ENCODE data around the gene PCDH12. TPM values are rescaled to one million over a fixed set of nuclear protein-coding genes. Genes with fewer than 3 reads are reported as not detected.

Gene PCDH12
- polyA plus RNA-seq, 12 donors, result 14.5 to 25.7 (median 16.9) TPM; not detected in 1

DNA sequence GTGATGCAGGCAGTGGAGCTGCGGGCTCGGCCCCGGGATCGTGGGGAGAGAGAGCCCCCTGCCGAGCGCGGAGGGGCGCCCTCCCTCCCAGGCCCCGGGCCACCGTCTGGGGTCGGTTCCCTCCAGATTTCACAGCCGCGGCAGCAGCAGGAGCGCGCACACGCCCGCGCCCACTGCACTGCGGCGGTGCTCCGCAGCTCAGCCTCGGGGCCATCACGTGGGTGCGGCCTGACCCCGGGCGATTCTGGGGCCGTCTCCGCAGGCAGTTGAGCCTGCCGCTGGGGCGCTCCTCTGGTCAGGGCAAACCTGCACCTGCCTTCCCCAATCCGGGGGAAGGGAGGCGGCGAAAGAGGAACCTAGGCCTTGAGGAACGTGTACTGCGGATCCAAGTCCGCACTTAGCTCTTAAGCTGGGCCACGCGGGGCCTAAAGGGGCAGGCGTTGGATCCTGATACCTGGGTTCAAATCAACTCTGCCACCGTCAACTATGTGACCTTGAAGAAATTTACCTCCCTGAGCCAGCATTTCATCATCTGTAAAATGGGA lies 43.7 kb downstream of the PCDH12 start:
- peak; percentile 29 for DNase-seq

- no peak for DNase-seq
These were observed 44.3 kb downstream of the PCDH12 start for GRCh38 chr5:141913560-141914198.

- DNase-seq, result no peak
These were observed 47.7 kb downstream of the PCDH12 start for GRCh38 chr5:141910271-141910673.

DNA sequence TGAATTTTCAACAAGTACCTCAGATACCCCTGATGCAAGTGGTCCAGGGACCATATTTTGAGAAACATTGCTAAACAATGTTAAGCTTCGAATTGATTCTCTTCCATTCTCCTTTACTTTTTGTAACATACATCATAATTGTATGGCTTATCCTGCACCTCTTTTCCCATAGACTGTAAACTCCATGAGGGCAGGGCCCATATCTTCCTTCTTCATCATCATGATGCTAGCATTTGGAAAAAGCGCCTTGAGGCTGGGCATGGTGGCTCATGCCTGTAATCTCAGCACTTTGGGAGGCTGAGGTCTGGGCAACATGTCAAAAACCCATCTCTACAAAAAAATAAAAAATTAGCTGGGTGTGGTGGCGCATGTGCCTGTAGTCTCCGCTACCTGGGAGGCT lies 48.8 kb downstream of the PCDH12 start:
- no peak for DNase-seq

DNA sequence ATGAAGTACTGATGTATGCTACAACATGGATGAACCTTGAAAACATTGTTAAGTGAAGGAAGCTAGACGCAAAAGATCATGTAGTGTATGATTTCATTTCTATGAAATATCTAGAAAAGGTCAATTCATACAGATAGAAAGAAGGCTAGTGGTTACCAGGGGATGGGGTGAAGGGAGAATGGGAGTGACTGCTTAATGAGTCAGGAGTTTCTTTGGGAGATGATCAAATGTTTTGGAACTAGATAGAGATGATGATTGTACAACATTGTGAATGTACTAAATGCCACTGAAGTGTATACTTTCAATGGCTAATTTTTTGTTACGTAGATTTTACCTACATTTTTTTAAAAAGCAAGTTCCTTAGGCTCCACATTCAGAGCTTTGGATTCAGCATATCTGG lies 49.2 kb downstream of the PCDH12 start:
- no peak for DNase-seq

DNA sequence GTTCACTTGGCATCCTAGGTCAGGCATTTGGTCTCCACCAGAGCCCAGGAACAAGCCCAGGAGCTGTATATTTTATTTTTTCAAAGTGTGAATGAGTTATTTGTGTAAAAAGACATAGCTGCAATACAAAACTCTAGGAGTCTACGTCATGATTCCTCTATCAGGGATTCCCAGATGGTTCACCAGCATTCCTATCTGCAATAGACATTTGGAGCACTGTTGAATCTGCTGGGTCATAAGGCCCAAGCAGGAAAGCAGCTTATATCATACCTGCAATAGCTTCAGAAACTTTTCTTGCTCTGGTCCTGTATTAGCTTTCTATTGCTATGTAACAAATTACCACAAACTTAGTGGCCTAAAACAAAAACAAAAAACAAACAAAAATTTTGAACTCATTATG lies 51.0 kb downstream of the PCDH12 start:
- DNase-seq, result no peak

GRCh38 chr5:141906517-141906916 lies 51.5 kb downstream of the PCDH12 start:
- DNase-seq, result no peak

- no peak for DNase-seq
These were observed 53.5 kb downstream of the PCDH12 start for GRCh38 chr5:141904551-141904950.

GRCh38 chr5:141903261-141903660 lies 54.7 kb downstream of the PCDH12 start:
- no peak for DNase-seq

GRCh38 chr5:141902015-141902814 lies 55.8 kb downstream of the PCDH12 start:
- DNase-seq, result no peak

DNA sequence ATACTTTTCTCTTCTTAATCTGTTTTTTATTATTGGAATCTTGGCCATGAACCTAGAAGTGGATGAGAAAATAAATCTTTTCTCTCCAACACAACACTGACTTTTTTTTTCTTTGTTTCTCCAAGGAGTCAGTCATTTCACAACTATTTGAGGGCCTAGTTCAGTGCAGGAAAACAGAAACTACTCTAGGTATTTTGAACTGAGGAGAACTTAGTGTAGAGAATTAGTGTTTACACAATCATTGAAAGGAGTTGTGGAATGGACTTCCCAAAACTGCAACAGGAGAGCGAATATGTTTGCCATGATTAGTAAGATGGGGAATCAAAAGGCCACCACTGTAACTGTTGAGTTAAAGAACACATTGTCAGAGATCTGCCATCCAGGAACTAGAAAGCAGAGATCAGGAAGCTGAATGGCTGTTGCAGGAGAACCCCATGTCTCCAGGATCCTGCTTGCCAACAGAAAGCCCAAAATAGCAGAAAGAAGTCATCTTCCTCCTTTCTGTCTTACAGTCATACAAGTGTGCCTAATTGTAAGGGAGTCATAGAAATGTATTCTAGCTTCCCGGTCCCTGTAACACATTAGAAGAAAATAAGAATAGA lies 59.5 kb downstream of the PCDH12 start:
- no peak for DNase-seq

GRCh38 chr5:141897425-141897824 lies 60.6 kb downstream of the PCDH12 start:
- DNase-seq, result no peak

Other genes with a start within 250 kb of the PCDH12 start
- gene PCDH1, start 79.8 kb downstream of the PCDH12 start, polyA plus RNA-seq (ENCODE audit: insufficient read length in 12 of 12), result 10 to 100 TPM in 11 of 12 donors, not detected in 1; 12.4 to 23.6 (median 15.2) TPM
- 100 to 1,000 TPM in 1 of 12 donors, 10 to 100 TPM in 10, not detected in 1; 64.1 to 110 (median 79.5) TPM for gene DELE1, start 34.3 kb downstream of the PCDH12 start, polyA plus RNA-seq (ENCODE audit: insufficient read length in 12 of 12)
- 10 to 100 TPM in 11 of 12 donors, not detected in 1; 35.1 to 51.2 (median 46.2) TPM for gene RNF14, start 10.9 kb upstream of the PCDH12 start, polyA plus RNA-seq (ENCODE audit: insufficient read length in 12 of 12)
- 10 to 100 TPM in 11 of 12 donors, not detected in 1; 17.1 to 35.0 (median 24.3) TPM for gene GNPDA1, start 54.8 kb upstream of the PCDH12 start, polyA plus RNA-seq (ENCODE audit: insufficient read length in 12 of 12)
- 10 to 100 TPM in 11 of 12 donors, not detected in 1; 58.5 to 92.8 (median 69.9) TPM for gene NDFIP1, start 150.6 kb upstream of the PCDH12 start, polyA plus RNA-seq (ENCODE audit: insufficient read length in 12 of 12)